ENCODE results near the gene ZSCAN31.
"Not testable (repeated sequence)": the region's sequence is repeated elsewhere in the genome, so short reads cannot be mapped to it uniquely, and the experiment has no call there.

DNA sequence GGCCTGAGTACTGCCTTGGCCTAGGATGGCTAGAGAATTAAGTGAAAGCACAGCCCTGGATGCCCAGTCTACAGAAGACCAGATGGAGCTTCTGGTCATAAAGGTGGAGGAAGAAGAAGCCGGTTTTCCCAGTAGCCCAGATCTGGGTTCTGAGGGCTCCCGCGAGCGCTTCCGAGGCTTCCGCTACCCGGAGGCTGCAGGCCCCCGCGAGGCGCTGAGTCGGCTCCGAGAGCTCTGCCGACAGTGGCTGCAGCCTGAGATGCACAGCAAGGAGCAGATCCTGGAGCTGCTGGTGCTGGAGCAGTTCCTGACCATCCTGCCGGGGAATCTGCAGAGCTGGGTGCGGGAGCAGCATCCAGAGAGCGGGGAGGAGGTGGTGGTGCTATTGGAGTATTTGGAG is 23.6 kb upstream of the ZSCAN31 start:
- TF ChIP-seq POLR2AphosphoS5 (IDR thresholded peaks at IDR 0.05): not testable (repeated sequence)
- TF ChIP-seq, protein P1, sequence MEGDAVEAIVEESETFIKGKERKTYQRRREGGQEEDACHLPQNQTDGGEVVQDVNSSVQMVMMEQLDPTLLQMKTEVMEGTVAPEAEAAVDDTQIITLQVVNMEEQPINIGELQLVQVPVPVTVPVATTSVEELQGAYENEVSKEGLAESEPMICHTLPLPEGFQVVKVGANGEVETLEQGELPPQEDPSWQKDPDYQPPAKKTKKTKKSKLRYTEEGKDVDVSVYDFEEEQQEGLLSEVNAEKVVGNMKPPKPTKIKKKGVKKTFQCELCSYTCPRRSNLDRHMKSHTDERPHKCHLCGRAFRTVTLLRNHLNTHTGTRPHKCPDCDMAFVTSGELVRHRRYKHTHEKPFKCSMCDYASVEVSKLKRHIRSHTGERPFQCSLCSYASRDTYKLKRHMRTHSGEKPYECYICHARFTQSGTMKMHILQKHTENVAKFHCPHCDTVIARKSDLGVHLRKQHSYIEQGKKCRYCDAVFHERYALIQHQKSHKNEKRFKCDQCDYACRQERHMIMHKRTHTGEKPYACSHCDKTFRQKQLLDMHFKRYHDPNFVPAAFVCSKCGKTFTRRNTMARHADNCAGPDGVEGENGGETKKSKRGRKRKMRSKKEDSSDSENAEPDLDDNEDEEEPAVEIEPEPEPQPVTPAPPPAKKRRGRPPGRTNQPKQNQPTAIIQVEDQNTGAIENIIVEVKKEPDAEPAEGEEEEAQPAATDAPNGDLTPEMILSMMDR (IDR thresholded peaks at IDR 0.05): not testable (repeated sequence)

Measured in breast epithelium (tissue), 3 donors.